ENCODE measurements around the gene MYT1. TPM values are rescaled to one million over a fixed set of nuclear protein-coding genes. Genes with fewer than 3 reads are reported as not detected.

The MYT1 gene
- total and polyA plus RNA-seq, 7 donors = under 0.01 TPM; not detected in 6

DNA sequence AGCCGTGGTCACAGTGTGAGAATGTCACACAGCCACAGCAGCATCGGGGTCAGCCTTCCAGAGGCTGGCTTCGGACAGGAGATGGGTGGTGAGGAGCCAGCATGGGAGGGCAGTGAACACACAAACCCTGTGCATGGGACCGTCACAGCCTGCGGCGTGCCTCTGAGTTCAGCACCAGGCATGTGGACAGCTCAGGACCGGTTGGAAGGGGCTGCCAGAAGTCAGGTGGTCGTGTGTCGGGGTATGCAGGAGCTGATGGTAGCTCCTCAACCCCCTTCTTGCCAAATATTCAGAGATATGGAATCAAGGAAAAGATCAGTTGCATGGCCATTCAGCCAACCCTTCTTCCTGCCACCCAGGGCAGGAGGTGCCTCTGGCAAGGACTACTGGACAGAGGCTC, 28.2 kb downstream of the MYT1 start:
- intact Hi-C loops (cut with DNase I) = no loop called here
- WGBS, 3 donors = 26 to 30% (median 29%) methylated on average over 9 of the region's 9 CpGs
- Histone ChIP-seq H3K36me3 (ENCODE audit: insufficient read depth in 1 of 2, low read depth in 1 of 2) (no peaks in the 10 kb centered on the region), H3K4me3 (no peak overlapping the region), H3K27ac (no peak overlapping the region), H3K9me3 (no peaks in the 10 kb centered on the region), H3K27me3 (ENCODE audit: insufficient read depth in 3 of 3, low read length in 2 of 3) (peaks cover 0 to 27% (median 14%) of the 10 kb centered on the region in 3 donors), H3K4me1 (no peaks in the 10 kb centered on the region)
- TF ChIP-seq, protein P1, sequence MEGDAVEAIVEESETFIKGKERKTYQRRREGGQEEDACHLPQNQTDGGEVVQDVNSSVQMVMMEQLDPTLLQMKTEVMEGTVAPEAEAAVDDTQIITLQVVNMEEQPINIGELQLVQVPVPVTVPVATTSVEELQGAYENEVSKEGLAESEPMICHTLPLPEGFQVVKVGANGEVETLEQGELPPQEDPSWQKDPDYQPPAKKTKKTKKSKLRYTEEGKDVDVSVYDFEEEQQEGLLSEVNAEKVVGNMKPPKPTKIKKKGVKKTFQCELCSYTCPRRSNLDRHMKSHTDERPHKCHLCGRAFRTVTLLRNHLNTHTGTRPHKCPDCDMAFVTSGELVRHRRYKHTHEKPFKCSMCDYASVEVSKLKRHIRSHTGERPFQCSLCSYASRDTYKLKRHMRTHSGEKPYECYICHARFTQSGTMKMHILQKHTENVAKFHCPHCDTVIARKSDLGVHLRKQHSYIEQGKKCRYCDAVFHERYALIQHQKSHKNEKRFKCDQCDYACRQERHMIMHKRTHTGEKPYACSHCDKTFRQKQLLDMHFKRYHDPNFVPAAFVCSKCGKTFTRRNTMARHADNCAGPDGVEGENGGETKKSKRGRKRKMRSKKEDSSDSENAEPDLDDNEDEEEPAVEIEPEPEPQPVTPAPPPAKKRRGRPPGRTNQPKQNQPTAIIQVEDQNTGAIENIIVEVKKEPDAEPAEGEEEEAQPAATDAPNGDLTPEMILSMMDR (IDR thresholded peaks at IDR 0.05) = no peak
- DNase-seq (no peak), ATAC-seq (no peak)

GRCh38 chr20:64193058-64193457, 28.8 kb downstream of the MYT1 start:
- WGBS, 3 donors = 58 to 75% (median 64%) methylated on average over 3 of the region's 3 CpGs
- H3K4me3 ChIP-seq = no peak overlapping the region
- H3K4me1 ChIP-seq = no peaks in the 10 kb centered on the region
- intact Hi-C loops (cut with DNase I) = no loop called here
- DNase-seq (no peak), ATAC-seq (no peak)
- H3K36me3 ChIP-seq (ENCODE audit: insufficient read depth in 1 of 2, low read depth in 1 of 2) = no peaks in the 10 kb centered on the region
- TF ChIP-seq, protein P1 (IDR thresholded peaks at IDR 0.05) = no peak
- no peak overlapping the region for H3K27ac ChIP-seq
- no peaks in the 10 kb centered on the region for H3K9me3 ChIP-seq
- peaks cover 0 to 31% (median 14%) of the 10 kb centered on the region in 3 donors for H3K27me3 ChIP-seq (ENCODE audit: insufficient read depth in 3 of 3, low read length in 2 of 3)

DNA sequence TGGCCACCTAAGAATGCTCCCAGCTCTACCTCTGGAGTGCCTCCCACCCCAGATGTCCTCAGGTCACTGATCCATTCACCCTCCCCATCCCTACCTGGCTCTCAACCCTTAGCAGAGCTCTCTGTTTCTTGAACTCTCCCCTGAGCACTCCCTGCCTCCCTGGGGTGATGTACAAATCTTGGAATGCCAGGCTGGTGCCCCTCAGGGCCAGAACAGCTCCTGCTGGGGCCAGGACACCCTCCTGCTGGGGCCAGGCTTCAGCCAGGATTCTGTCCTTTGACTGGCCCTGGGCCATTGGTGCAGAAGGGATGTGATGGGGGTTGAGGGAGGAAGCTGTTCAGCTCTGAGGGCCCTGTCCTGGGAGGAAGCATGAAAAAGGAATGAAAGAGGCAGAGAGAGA, 30.0 kb downstream of the MYT1 start:
- no peaks in the 10 kb centered on the region for H3K4me1 ChIP-seq
- peaks cover 0 to 31% (median 20%) of the 10 kb centered on the region in 3 donors for H3K27me3 ChIP-seq (ENCODE audit: insufficient read depth in 3 of 3, low read length in 2 of 3)
- H3K4me3 ChIP-seq = no peak overlapping the region
- TF ChIP-seq, protein P1 (IDR thresholded peaks at IDR 0.05) = no peak
- no peak for ATAC-seq
- H3K36me3 ChIP-seq (ENCODE audit: insufficient read depth in 1 of 2, low read depth in 1 of 2) = no peaks in the 10 kb centered on the region
- no peak overlapping the region for H3K27ac ChIP-seq
- no peak for DNase-seq
- no peaks in the 10 kb centered on the region for H3K9me3 ChIP-seq
- intact Hi-C loops (cut with DNase I) = no loop called here

DNA sequence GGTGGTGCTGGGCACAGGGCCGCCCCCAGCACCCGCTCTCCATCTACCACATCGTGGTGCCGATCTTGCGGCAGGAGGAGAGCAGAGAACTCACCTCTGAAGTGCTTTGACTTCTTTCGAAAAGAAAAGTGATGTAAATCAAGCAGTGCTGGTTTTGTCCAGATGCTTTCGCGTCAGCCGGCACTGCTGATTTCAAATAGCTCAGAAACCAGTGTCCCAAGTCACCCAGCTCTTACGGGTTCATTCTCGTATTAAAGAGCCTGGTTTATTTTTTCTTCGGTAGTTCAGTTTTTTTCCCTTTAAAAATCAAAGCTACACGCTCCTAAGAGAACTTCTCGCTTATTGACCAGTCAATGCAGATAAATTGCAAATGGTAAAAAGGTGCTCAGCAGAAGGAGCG, 32.1 kb downstream of the MYT1 start:
- intact Hi-C loops (cut with DNase I) = no loop called here
- Histone ChIP-seq H3K4me1 (no peaks in the 10 kb centered on the region), H3K27ac (no peak overlapping the region), H3K27me3 (ENCODE audit: insufficient read depth in 3 of 3, low read length in 2 of 3) (peaks cover 0 to 24% (median 20%) of the 10 kb centered on the region in 3 donors), H3K36me3 (ENCODE audit: insufficient read depth in 1 of 2, low read depth in 1 of 2) (no peaks in the 10 kb centered on the region), H3K9me3 (no peaks in the 10 kb centered on the region), H3K4me3 (no peak overlapping the region)
- 79 to 85% (median 83%) methylated on average over 15 of the region's 15 CpGs for WGBS, 3 donors
- ATAC-seq (no peak), DNase-seq (no peak)
- TF ChIP-seq, protein P1 (IDR thresholded peaks at IDR 0.05) = no peak

DNA sequence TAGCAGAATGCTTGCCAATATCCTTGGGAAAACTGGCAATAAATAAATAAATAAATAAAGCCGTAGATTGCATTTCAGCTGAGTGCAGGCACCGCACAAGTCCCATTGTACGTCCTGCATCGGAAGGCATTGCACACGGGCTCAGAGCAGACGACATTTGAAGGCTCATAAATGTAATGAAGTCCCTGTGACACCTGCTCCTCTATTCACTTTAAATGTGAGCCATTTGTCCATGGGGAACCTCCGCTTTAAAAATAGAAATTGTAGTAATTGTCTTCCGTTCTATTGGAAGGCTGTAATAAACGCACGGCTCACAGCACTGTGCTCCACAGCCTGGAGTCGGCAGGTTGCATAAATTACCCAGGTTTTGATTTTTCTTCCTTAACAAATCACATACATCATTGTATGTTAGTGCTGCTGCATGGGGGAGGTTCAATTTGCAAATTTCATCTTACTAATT, 32.6 kb downstream of the MYT1 start:
- Histone ChIP-seq H3K27me3 (ENCODE audit: insufficient read depth in 3 of 3, low read length in 2 of 3) (peaks cover 0 to 20% (median 18%) of the 10 kb centered on the region in 3 donors), H3K27ac (no peak overlapping the region), H3K4me3 (no peak overlapping the region), H3K9me3 (no peaks in the 10 kb centered on the region), H3K36me3 (ENCODE audit: insufficient read depth in 1 of 2, low read depth in 1 of 2) (no peaks in the 10 kb centered on the region), H3K4me1 (no peaks in the 10 kb centered on the region)
- no peak for DNase-seq
- 48 to 56% (median 54%) methylated on average over 11 of the region's 11 CpGs for WGBS, 3 donors
- no peak for ATAC-seq
- TF ChIP-seq, protein P1 (IDR thresholded peaks at IDR 0.05) = no peak
- intact Hi-C loops (cut with DNase I) = no loop called here
